NB4 (cell line): ENCODE measurements around the gene INVS.

Experiments
- POLR2A ChIP-seq: IDR thresholded peaks from 2 replicates; pipeline ENCODE4 v1.6.1; 2011; ENCODE audit warnings: mild to moderate bottlenecking; ENCODE audit not compliant: insufficient read length; ENCODE audit errors: extremely low read depth
- TF ChIP-seq, protein P1 (sequence below): IDR thresholded peaks from one replicate; pipeline ENCODE4 v1.5.1; 2012; ENCODE audit warnings: low read depth, low read length
- TF ChIP-seq, protein P2 (sequence below): IDR thresholded peaks from 2 replicates; pipeline ENCODE4 v1.6.1; 2011; ENCODE audit warnings: low read depth, low read length

DNA sequence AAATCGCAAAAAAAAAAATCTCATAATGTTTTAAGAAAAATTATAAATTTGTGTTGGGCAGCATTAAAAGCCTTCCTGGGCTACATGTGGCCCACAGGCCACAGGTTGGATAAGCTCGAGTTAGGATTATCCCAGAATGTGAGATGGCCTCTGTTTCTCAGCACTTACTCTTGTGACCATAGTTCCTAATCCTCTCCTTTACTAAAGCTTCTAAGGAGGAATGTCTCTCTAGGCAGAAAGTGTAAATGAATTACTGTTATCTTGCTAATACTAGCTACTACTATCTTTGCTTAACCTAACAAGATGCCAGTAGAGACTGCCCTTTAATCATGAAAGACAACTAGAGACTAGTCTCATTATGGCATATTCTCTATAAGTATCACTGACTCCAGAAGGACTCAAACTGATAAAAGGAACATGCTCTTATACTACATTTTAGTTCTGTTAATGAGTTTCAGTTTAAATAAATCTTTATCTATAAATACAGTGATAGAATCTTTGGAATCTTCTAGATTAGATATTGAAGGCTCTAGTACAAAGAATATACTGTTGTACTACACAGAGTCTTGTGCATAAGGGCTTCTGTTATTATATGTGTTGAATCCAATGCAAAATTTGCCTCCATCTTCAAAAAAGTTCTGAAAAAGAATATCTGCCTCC is 13.8 kb downstream of the INVS start:
- TF ChIP-seq, protein P1, sequence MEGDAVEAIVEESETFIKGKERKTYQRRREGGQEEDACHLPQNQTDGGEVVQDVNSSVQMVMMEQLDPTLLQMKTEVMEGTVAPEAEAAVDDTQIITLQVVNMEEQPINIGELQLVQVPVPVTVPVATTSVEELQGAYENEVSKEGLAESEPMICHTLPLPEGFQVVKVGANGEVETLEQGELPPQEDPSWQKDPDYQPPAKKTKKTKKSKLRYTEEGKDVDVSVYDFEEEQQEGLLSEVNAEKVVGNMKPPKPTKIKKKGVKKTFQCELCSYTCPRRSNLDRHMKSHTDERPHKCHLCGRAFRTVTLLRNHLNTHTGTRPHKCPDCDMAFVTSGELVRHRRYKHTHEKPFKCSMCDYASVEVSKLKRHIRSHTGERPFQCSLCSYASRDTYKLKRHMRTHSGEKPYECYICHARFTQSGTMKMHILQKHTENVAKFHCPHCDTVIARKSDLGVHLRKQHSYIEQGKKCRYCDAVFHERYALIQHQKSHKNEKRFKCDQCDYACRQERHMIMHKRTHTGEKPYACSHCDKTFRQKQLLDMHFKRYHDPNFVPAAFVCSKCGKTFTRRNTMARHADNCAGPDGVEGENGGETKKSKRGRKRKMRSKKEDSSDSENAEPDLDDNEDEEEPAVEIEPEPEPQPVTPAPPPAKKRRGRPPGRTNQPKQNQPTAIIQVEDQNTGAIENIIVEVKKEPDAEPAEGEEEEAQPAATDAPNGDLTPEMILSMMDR: no peak
- TF ChIP-seq POLR2A: no peak
- TF ChIP-seq, protein P2, sequence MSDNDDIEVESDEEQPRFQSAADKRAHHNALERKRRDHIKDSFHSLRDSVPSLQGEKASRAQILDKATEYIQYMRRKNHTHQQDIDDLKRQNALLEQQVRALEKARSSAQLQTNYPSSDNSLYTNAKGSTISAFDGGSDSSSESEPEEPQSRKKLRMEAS: no peak
